ENCODE data around the gene IGIP.

The IGIP gene

DNA sequence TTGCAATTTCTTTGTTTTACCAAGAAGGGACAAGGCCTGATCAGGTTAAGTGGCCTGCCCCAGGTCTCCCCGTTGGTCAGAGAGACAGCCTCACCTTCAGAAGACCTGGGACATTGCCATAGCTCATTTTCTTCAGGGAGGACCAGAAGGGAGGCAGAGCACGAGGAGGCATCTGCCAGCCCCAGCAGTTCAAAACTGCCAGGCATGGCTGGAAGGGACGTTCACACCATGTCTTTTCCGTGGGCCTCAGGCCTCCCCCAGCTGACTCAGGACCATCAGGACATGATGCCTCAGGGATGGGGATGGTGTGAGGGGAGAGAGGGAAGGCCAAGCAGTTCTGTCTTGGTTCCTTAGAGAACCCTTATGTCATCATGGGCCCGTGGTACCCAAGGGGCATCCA lies 16.5 kb downstream of the IGIP start:
- Histone ChIP-seq H3K79me2 (ENCODE audit: insufficient read depth, low read length) (no peaks in the 10 kb centered on the region), H3F3A (ENCODE audit: low read depth) (no peaks in the 10 kb centered on the region), H3K9me3 (ENCODE audit: insufficient read depth, low read depth, low read length) (no peaks in the 10 kb centered on the region), H3K4me2 (ENCODE audit: low read depth, low read length, poor library complexity, severe bottlenecking) (no peak overlapping the region), H3K4me1 (ENCODE audit: insufficient read depth, low read length, poor library complexity, severe bottlenecking) (no peaks in the 10 kb centered on the region), H3K36me3 (ENCODE audit: insufficient read depth, low read length) (no peaks in the 10 kb centered on the region), H3K4me3 (ENCODE audit: low read length, poor library complexity, severe bottlenecking) (no peak overlapping the region), H2AFZ (ENCODE audit: low read length) (no peak overlapping the region), H3K27me3 (ENCODE audit: insufficient read depth, low read length, poor library complexity, severe bottlenecking) (no peaks in the 10 kb centered on the region), H4K20me1 (ENCODE audit: insufficient read depth, low read length, poor library complexity, severe bottlenecking) (no peaks in the 10 kb centered on the region), H3K9me2 (replicated peaks; ENCODE audit: low read depth, low read length) (no peaks in the 10 kb centered on the region), H3K9ac (ENCODE audit: low read depth, low read length, poor library complexity, severe bottlenecking) (no peak overlapping the region)
- TF ChIP-seq, protein P1, sequence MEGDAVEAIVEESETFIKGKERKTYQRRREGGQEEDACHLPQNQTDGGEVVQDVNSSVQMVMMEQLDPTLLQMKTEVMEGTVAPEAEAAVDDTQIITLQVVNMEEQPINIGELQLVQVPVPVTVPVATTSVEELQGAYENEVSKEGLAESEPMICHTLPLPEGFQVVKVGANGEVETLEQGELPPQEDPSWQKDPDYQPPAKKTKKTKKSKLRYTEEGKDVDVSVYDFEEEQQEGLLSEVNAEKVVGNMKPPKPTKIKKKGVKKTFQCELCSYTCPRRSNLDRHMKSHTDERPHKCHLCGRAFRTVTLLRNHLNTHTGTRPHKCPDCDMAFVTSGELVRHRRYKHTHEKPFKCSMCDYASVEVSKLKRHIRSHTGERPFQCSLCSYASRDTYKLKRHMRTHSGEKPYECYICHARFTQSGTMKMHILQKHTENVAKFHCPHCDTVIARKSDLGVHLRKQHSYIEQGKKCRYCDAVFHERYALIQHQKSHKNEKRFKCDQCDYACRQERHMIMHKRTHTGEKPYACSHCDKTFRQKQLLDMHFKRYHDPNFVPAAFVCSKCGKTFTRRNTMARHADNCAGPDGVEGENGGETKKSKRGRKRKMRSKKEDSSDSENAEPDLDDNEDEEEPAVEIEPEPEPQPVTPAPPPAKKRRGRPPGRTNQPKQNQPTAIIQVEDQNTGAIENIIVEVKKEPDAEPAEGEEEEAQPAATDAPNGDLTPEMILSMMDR (conservative IDR thresholded peaks at IDR 0.05; ENCODE audit: low read length) = no peak
- no peak for TF ChIP-seq EZH2phosphoT487 (IDR thresholded peaks at IDR 0.05; ENCODE audit: borderline replicate concordance)

DNA sequence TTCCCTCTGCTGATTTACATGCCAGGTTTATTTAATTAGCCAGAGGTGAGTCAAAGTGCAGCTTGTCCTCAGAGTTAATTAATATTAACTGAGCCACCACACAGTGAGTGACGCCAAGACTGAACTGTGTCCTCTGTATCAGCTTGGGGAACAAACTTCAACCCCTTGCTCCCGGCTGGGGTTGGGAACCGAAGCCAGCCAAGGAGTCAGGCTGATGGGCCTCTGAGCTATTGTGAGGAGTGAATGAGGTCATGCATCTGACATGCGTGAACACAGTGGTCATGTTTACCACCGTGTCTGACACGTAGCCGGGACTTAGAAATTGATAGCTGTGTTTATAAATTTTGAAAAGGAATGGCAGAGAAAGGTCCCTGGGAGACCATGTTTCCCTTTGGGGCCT lies 17.1 kb downstream of the IGIP start:
- Histone ChIP-seq H4K20me1 (ENCODE audit: insufficient read depth, low read length, poor library complexity, severe bottlenecking) (no peaks in the 10 kb centered on the region), H3K36me3 (ENCODE audit: insufficient read depth, low read length) (no peaks in the 10 kb centered on the region), H3K4me1 (ENCODE audit: insufficient read depth, low read length, poor library complexity, severe bottlenecking) (no peaks in the 10 kb centered on the region), H3K4me2 (ENCODE audit: low read depth, low read length, poor library complexity, severe bottlenecking) (no peak overlapping the region), H3K27me3 (ENCODE audit: insufficient read depth, low read length, poor library complexity, severe bottlenecking) (no peaks in the 10 kb centered on the region), H3K9ac (ENCODE audit: low read depth, low read length, poor library complexity, severe bottlenecking) (no peak overlapping the region), H3F3A (ENCODE audit: low read depth) (no peaks in the 10 kb centered on the region), H3K4me3 (ENCODE audit: low read length, poor library complexity, severe bottlenecking) (no peak overlapping the region), H3K79me2 (ENCODE audit: insufficient read depth, low read length) (no peaks in the 10 kb centered on the region), H3K9me3 (ENCODE audit: insufficient read depth, low read depth, low read length) (no peaks in the 10 kb centered on the region), H3K9me2 (replicated peaks; ENCODE audit: low read depth, low read length) (no peaks in the 10 kb centered on the region), H2AFZ (ENCODE audit: low read length) (no peak overlapping the region)
- no peak for TF ChIP-seq EZH2phosphoT487 (IDR thresholded peaks at IDR 0.05; ENCODE audit: borderline replicate concordance)

DNA sequence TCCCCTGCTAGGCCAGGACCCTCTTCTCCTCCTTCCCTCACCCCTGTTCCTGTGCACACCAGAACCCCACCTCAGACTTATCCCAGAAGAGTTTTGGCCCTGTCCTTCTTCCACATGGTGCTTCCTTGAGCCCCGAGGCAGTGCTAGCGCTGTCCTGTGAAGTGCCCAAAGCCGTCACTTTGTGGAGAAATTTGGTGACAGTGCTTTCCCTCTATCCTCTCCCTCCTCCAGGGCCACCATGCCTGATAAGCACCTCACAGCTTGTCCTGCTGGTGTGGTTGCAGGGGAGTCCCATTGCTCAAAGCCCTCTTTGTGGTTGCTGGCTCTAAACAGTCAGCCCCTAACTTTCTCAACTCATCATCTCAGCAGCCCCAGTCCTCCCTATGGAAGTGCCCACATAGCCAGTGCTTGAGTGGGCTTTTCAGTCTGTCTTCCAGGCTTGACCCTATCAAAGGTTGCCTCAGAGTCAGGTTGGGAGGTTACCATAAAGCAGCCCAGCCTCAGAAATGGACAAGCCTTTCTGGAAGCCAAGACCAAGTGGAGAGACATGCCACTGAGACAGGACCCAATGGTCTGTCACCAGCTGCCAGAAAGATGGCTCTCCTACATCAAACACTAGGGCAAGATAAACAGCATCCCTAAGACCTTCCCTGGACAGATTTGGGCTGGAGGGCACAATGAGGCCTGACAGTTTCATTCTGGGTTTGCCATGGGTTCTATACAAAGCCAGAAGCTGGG lies 18.0 kb downstream of the IGIP start:
- Histone ChIP-seq H3K79me2 (ENCODE audit: insufficient read depth, low read length) (no peaks in the 10 kb centered on the region), H3K9me3 (ENCODE audit: insufficient read depth, low read depth, low read length) (no peaks in the 10 kb centered on the region), H3K9me2 (replicated peaks; ENCODE audit: low read depth, low read length) (no peaks in the 10 kb centered on the region), H3F3A (ENCODE audit: low read depth) (no peaks in the 10 kb centered on the region), H3K27me3 (ENCODE audit: insufficient read depth, low read length, poor library complexity, severe bottlenecking) (no peaks in the 10 kb centered on the region), H3K4me1 (ENCODE audit: insufficient read depth, low read length, poor library complexity, severe bottlenecking) (no peaks in the 10 kb centered on the region), H3K36me3 (ENCODE audit: insufficient read depth, low read length) (no peaks in the 10 kb centered on the region), H3K4me2 (ENCODE audit: low read depth, low read length, poor library complexity, severe bottlenecking) (no peak overlapping the region), H4K20me1 (ENCODE audit: insufficient read depth, low read length, poor library complexity, severe bottlenecking) (no peaks in the 10 kb centered on the region), H2AFZ (ENCODE audit: low read length) (no peak overlapping the region), H3K9ac (ENCODE audit: low read depth, low read length, poor library complexity, severe bottlenecking) (no peak overlapping the region), H3K4me3 (ENCODE audit: low read length, poor library complexity, severe bottlenecking) (no peak overlapping the region)
- TF ChIP-seq EZH2phosphoT487 (IDR thresholded peaks at IDR 0.05; ENCODE audit: borderline replicate concordance) = no peak
- TF ChIP-seq, protein P1 (conservative IDR thresholded peaks at IDR 0.05; ENCODE audit: low read length) = no peak

DNA sequence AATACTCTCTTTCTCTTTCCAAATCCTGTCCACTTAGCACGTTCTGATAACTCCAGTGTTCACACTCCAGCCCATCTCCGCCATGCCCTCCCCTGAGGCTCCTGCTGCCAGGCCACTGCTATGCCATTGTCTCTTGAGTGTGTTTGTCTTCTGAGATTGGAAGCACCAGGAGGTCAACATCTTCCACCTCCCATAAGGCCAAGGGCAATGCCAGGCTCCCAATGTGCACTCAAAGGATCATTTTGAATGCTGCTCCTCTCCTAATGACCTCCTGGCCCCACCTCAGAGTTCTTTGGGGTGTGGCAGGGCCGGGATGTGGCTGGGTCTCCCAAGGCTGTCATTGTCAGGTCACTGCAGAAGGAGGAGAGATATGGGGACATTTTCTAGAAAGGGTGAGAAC lies 19.5 kb downstream of the IGIP start:
- H4K20me1 ChIP-seq (ENCODE audit: insufficient read depth, low read length, poor library complexity, severe bottlenecking) = no peaks in the 10 kb centered on the region
- TF ChIP-seq EZH2phosphoT487 (IDR thresholded peaks at IDR 0.05; ENCODE audit: borderline replicate concordance) = no peak
- TF ChIP-seq, protein P1 (conservative IDR thresholded peaks at IDR 0.05; ENCODE audit: low read length) = no peak
- H3K9me2 ChIP-seq (replicated peaks; ENCODE audit: low read depth, low read length) = no peaks in the 10 kb centered on the region
- no peaks in the 10 kb centered on the region for H3K4me1 ChIP-seq (ENCODE audit: insufficient read depth, low read length, poor library complexity, severe bottlenecking)
- no peaks in the 10 kb centered on the region for H3K9me3 ChIP-seq (ENCODE audit: insufficient read depth, low read depth, low read length)
- no peak overlapping the region for H3K4me3 ChIP-seq (ENCODE audit: low read length, poor library complexity, severe bottlenecking)
- no peak overlapping the region for H2AFZ ChIP-seq (ENCODE audit: low read length)
- H3K4me2 ChIP-seq (ENCODE audit: low read depth, low read length, poor library complexity, severe bottlenecking) = no peak overlapping the region
- no peaks in the 10 kb centered on the region for H3F3A ChIP-seq (ENCODE audit: low read depth)
- H3K27me3 ChIP-seq (ENCODE audit: insufficient read depth, low read length, poor library complexity, severe bottlenecking) = no peaks in the 10 kb centered on the region
- no peaks in the 10 kb centered on the region for H3K36me3 ChIP-seq (ENCODE audit: insufficient read depth, low read length)
- no peaks in the 10 kb centered on the region for H3K79me2 ChIP-seq (ENCODE audit: insufficient read depth, low read length)
- H3K9ac ChIP-seq (ENCODE audit: low read depth, low read length, poor library complexity, severe bottlenecking) = no peak overlapping the region

All from Loucy (cell line).